ENCODE measurements around the gene UBA3. TPM values are rescaled to one million over a fixed set of nuclear protein-coding genes. Genes with fewer than 3 reads are reported as not detected.

Gene UBA3
- total RNA-seq, 4 donors from 2014 or later: 39.5 to 72.3 (median 46.1) TPM

DNA sequence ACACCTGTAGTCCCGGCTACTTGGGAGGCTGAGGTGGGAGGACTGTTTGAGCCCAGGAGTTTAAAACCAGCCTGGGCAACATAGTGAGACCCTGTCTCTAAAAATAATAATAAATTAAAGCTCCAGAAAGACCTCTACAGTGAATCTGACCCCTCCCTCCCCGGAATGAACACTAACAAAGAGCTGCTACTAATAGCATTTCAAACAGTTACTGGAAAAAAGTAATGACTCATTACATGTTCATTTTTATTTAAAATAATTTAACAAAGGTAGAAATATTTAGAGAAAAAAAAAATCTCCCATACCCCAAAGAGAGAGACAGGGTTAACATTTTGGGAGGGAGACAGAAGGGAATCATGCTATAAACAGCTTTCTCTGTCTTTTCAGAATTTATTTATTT lies 2.2 kb upstream of the UBA3 start:
- 70% methylated on average over 2 of the region's 2 CpGs for WGBS
- no peak for DNase-seq (ENCODE audit: extremely low spot score)
- Histone ChIP-seq H3K4me1 (peaks cover 65 to 78% (median 69%) of the 10 kb centered on the region in 4 donors), H3K9me3 (no peaks in the 10 kb centered on the region), H3K27me3 (no peaks in the 10 kb centered on the region), H3K36me3 (no peaks in the 10 kb centered on the region), H3K27ac (replicated peaks in 1 of 4) (peak overlapping the region; percentile 19 to 95 (median 57)), H3K4me3 (no peak overlapping the region)
- intact Hi-C loops (cut with DNase I): no loop called here
- TF ChIP-seq POLR2A (IDR thresholded peaks at IDR 0.05; ENCODE audit: low read depth) (no peak), POLR2AphosphoS5 (IDR thresholded peaks at IDR 0.05) (no peak), EP300 (IDR thresholded peaks at IDR 0.05) (no peak)
- TF ChIP-seq, protein P1, sequence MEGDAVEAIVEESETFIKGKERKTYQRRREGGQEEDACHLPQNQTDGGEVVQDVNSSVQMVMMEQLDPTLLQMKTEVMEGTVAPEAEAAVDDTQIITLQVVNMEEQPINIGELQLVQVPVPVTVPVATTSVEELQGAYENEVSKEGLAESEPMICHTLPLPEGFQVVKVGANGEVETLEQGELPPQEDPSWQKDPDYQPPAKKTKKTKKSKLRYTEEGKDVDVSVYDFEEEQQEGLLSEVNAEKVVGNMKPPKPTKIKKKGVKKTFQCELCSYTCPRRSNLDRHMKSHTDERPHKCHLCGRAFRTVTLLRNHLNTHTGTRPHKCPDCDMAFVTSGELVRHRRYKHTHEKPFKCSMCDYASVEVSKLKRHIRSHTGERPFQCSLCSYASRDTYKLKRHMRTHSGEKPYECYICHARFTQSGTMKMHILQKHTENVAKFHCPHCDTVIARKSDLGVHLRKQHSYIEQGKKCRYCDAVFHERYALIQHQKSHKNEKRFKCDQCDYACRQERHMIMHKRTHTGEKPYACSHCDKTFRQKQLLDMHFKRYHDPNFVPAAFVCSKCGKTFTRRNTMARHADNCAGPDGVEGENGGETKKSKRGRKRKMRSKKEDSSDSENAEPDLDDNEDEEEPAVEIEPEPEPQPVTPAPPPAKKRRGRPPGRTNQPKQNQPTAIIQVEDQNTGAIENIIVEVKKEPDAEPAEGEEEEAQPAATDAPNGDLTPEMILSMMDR (IDR thresholded peaks at IDR 0.05): no peak

DNA sequence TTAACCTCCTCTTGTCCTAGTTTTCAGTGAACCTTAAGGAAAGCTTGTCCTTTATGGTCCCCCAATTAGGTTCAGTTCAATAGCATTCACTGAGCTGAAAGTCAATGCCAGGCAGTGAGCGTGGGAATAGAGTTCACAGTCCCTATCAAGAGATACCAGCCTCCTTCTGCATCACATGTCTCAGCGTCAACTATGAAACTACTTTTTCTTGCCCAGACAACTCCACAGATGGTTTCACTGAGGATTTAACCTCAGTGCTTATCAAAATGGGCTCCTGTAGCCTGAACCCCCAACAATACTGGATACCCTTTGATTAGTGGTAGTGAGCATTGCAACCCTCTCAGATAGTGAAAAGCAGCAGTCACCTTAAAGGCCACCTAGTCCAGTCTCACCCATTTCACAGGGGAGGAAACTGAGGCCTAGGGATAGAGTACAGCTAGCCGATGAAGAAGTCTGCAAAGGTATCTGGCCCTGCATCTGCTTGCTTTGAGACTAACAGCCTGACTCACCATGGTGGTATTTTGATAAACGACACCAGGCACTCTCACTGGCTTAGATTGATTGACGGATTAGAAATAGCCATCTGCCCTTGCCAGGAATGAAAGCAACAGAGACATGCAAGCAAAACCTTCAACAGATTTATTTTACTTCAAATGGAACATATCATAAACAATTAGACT lies 1.6 kb upstream of the UBA3 start:
- no peak overlapping the region for H3K4me3 ChIP-seq
- 76% methylated on average over 5 of the region's 5 CpGs for WGBS
- TF ChIP-seq EP300 (IDR thresholded peaks at IDR 0.05) (no peak), POLR2AphosphoS5 (IDR thresholded peaks at IDR 0.05) (no peak), POLR2A (IDR thresholded peaks at IDR 0.05; ENCODE audit: low read depth) (no peak)
- TF ChIP-seq, protein P1 (IDR thresholded peaks at IDR 0.05): no peak
- no peak for DNase-seq (ENCODE audit: extremely low spot score)
- H3K27ac ChIP-seq (replicated peaks in 1 of 4): peak overlapping the region in 2 of 4 donors; percentile 91 to 95
- H3K9me3 ChIP-seq: no peaks in the 10 kb centered on the region
- no peaks in the 10 kb centered on the region for H3K36me3 ChIP-seq
- H3K27me3 ChIP-seq: no peaks in the 10 kb centered on the region
- peaks cover 58 to 74% (median 63%) of the 10 kb centered on the region in 4 donors for H3K4me1 ChIP-seq
- intact Hi-C loops (cut with DNase I): no loop called here

DNA sequence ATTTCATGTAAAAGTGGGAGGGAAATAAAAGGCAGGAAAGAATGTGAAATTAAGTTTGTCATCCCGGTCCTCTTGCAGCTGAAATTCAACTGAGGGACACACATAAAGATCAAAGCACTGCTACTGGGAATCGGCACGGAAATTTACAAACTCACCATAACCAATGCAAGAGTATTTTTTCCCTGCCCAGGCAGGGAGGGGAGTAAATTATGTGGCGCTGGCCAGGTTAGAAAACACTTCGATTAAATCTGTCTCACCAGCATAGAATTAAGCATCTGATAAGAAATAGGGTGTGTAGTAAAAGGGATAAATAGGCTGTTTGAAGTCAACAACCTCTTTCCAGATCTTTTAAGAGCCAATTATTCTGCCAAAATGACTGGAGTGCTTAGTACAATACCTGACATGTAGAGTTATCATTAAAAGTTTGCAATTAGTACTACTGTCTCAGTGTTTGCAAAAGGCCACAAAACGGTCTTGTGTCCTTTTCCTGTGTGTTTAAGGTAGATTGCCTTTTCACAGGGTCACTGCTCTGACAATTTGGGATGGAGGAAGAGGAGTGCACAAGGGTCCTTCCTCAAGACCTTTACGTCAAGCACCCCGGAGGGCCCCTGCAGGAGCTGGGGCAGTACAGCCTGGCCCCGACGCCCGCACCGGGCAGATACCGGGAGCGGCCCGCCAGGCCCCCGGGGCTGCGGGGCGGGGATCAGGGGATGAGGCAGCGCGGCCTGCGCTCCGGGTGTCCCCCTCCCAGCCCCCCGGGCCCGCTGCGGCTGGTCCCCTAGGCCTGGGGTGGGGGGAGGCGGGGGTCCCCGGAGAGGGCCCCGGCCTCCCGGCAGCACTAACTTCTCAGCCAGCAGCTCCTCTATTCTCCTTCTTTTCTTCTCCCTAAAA lies 651 bp downstream of the UBA3 start:
- H3K36me3 ChIP-seq: peaks cover 0 to 10% (median 3%) of the 10 kb centered on the region in 4 donors
- peaks cover 50 to 66% (median 54%) of the 10 kb centered on the region in 4 donors for H3K4me1 ChIP-seq
- DNase-seq (ENCODE audit: extremely low spot score): no peak
- 8% methylated on average over 12 of the region's 29 CpGs for WGBS
- H3K27me3 ChIP-seq: no peaks in the 10 kb centered on the region
- no peaks in the 10 kb centered on the region for H3K9me3 ChIP-seq
- TF ChIP-seq POLR2AphosphoS5 (IDR thresholded peaks at IDR 0.05) (no peak), POLR2A (IDR thresholded peaks at IDR 0.05; ENCODE audit: low read depth) (no peak)
- TF ChIP-seq, protein P1 (IDR thresholded peaks at IDR 0.05): no peak
- H3K27ac ChIP-seq (replicated peaks in 1 of 4): peak overlapping the region; percentile 79 to 90 (median 85)
- intact Hi-C loops (cut with DNase I): no loop called here
- H3K4me3 ChIP-seq: peak overlapping the region; percentile 80 to 97 (median 82)

DNA sequence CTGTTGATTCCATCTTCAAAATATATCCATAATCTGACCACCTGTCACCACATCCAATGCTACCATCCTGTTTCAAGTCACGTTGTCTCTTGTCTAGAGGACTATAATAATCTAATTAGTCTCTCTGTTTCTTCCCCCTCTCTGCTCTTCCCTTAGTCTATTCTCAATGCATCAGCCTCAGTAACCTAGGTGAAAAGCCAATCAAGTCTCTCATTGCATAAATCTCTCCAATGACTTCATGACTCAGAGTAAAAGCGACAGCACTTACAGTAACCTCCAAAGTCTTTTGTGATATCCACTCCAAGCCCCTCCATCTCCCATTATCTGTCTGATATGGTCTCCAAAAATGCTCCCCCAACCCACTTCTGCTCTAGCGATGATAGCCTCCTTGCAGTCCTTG lies 7.2 kb downstream of the UBA3 start:
- intact Hi-C loops (cut with DNase I): no loop called here
- no peak for DNase-seq (ENCODE audit: extremely low spot score)
- 95% methylated on average over 3 of the region's 3 CpGs for WGBS
- H3K36me3 ChIP-seq: peaks cover 0 to 44% (median 25%) of the 10 kb centered on the region in 4 donors
- no peaks in the 10 kb centered on the region for H3K27me3 ChIP-seq
- H3K4me3 ChIP-seq: no peak overlapping the region
- H3K27ac ChIP-seq (replicated peaks in 1 of 4): no peak overlapping the region
- TF ChIP-seq EP300 (IDR thresholded peaks at IDR 0.05): no peak
- TF ChIP-seq, protein P1 (IDR thresholded peaks at IDR 0.05): no peak
- TF ChIP-seq POLR2AphosphoS5 (IDR thresholded peaks at IDR 0.05): no peak
- TF ChIP-seq POLR2A (IDR thresholded peaks at IDR 0.05; ENCODE audit: low read depth): no peak
- H3K4me1 ChIP-seq: peaks cover 4 to 14% (median 4%) of the 10 kb centered on the region in 4 donors
- H3K9me3 ChIP-seq: no peaks in the 10 kb centered on the region
